Measurements from ENCODE around the gene MYO9B.

MYO9B gene

DNA sequence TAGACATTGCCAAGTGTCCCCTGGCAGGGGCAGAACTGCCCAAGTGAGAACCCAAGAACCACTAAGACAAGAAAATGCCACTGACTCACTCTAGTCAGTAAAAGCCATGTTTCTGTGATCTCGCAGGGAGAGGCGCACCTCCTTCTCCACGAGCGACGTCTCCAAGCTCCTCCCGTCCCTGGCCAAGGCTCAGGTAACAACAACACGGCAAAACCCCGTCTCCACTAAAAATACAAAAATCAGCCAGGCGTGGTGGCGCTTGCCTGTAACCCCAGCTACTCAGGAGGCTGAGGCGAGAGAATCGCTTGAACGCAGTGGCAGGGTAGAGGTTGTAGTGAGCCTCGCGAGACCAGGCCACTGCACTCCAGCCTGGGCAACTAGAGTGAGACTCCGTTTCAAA is 122.1 kb downstream of the MYO9B start:
- H3K4me3 ChIP-seq (ENCODE audit: low read length) = no peak overlapping the region
- TF ChIP-seq, protein P1, sequence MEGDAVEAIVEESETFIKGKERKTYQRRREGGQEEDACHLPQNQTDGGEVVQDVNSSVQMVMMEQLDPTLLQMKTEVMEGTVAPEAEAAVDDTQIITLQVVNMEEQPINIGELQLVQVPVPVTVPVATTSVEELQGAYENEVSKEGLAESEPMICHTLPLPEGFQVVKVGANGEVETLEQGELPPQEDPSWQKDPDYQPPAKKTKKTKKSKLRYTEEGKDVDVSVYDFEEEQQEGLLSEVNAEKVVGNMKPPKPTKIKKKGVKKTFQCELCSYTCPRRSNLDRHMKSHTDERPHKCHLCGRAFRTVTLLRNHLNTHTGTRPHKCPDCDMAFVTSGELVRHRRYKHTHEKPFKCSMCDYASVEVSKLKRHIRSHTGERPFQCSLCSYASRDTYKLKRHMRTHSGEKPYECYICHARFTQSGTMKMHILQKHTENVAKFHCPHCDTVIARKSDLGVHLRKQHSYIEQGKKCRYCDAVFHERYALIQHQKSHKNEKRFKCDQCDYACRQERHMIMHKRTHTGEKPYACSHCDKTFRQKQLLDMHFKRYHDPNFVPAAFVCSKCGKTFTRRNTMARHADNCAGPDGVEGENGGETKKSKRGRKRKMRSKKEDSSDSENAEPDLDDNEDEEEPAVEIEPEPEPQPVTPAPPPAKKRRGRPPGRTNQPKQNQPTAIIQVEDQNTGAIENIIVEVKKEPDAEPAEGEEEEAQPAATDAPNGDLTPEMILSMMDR (conservative IDR thresholded peaks at IDR 0.05; ENCODE audit: low read length) = no peak
- no peak for DNase-seq (ENCODE audit: low read depth)

DNA sequence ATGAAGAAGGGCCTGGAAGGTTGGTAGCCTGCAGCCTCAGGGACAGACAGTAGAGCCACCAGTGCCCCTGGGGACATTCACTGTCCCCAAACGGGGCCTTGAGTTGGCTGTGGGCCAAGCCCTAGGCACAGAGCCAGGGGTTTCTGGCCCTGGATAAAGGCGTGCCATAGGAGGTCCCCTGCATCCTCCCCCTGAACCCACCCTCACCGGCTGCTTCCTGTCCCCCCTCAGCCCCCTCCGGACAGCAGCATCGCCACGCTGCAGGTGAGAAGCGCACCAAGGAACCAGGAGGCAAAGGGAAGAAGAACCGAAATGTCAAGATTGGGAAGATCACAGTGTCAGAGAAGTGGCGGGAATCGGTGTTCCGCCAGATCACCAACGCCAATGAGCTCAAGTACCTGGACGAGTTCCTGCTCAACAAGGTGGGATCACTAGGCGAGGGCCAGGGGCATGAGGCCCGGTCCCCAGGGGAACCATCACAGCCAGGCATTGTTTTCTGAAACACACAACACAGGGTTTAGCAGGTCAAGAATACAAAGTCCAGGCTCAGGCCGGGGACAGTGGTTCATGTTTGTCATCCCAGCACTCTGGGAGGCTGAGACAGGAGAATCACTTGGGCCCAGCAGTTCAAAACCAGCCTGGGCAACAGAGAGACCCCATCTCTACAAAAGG is 125.0 kb downstream of the MYO9B start:
- H3K4me3 ChIP-seq (ENCODE audit: low read length) = no peak overlapping the region
- DNase-seq (ENCODE audit: low read depth) = no peak
- TF ChIP-seq, protein P1 (conservative IDR thresholded peaks at IDR 0.05; ENCODE audit: low read length) = no peak

DNA sequence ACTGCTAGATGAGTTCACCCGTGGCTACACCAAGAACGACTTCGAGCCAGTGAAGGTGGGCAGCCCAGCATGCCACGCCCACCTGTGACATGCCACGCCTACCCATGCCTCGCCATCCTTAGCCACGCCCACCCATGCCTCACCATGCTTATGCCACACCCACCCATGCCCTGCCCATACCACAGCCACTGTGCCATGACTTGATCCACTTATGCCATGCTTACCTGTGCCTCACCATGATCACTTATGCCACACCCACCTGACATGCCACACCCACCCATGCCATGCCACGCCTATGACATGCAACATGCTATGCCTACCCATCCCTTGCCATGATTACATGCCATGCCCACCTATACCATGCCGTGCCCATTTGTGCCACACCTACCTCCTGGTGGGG is 126.7 kb downstream of the MYO9B start:
- no peak for DNase-seq (ENCODE audit: low read depth)
- TF ChIP-seq, protein P1 (conservative IDR thresholded peaks at IDR 0.05; ENCODE audit: low read length) = no peak
- H3K4me3 ChIP-seq (ENCODE audit: low read length) = no peak overlapping the region

DNA sequence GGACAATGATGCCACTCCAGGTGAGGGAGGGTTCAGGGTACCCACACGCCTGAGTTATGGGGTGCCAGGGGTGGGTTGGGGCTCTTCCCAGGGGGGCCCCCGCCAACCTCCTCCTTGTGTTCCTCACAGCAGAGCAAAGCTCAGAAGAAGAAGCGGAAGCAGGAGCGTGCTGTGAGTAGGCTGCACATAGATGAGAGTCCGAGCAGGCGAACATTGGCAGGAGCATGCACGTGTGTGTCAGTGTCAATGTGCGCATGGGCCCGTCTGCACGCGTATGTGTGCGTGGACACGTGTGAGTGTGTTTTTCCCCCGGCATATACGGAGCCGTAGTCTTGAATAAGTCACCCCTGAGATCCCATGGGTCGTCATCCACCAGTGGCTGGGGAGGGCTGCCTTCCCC is 127.1 kb downstream of the MYO9B start:
- H3K4me3 ChIP-seq (ENCODE audit: low read length) = no peak overlapping the region
- DNase-seq (ENCODE audit: low read depth) = no peak
- TF ChIP-seq, protein P1 (conservative IDR thresholded peaks at IDR 0.05; ENCODE audit: low read length) = no peak

DNA sequence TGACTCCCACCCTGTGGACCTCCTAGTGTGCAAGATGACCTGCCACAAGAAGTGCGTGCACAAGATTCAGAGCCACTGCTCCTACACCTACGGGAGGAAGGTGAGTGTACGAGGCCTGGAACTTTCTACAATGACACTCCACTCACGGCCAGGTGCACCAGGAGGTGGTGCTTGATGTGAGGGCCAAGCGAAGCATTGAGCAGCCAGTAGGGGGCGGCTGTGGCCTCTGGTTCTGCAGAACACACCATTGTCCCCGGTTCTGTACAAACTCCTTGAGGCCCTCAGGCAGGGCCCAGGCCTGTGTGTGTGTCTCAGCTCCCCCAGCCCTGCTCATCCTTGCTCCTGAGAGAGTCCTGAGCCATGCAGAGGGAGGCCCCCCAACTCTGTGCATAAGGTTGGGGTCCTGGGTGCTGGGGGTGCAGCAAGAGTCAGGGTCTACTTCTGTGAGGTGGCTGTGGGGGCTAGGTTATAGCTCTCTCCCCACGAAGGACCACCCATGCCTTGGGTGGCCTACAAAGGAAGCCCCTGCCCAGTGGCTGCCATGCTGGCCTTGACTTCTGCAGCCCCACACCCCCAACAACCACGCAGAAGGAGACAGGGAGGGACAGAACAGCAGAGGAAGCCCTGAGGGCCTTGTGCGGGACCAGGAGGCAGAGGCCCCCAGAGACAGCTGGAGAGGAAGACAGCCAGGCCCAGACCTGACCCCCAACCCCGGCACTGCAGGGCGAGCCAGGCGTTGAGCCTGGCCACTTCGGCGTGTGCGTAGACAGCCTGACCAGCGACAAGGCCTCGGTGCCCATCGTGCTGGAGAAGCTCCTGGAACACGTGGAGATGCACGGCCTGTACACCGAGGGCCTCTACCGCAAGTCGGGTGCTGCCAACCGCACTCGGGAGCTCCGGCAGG is 129.9 kb downstream of the MYO9B start:
- peak; percentile 41 for DNase-seq (ENCODE audit: low read depth)
- TF ChIP-seq, protein P1 (conservative IDR thresholded peaks at IDR 0.05; ENCODE audit: low read length) = peak; percentile 59
- H3K4me3 ChIP-seq (ENCODE audit: low read length) = no peak overlapping the region

DNA sequence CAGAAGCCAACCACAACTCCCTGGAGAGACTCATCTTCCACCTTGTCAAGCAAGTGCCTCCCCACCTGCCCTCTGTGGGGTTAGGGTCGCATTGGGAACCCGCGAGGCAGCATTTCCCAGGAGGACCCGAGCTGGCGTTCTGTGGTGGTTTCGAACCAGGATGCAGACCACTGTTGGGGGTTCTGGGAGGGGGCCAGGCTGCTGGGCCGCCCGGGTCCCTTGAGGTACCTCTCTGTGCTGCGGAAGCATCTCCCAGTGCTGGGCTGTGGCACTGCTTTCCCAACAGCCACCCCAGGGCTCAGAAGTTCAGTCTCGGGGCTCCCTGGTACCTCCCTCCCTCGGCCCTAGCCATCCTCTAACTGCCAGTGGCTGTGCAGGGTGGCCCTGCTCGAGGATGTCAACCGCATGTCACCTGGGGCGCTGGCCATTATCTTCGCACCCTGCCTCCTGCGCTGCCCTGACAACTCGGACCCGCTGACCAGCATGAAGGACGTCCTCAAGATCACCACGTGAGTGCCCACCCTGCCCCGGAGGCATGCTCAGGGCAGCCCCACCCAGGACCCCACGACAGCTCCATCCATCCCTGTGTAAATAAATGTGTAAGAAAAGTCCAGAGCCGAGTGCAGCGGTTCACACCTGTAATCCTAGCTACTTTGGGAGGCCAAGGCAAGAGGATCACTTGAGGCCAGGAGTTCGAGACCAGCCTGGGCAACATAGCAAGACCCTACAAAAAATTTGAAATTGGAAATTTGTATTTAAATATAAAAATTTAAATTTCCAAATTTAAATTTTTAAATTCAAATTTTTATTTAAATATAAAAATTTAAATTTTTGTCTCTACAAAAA is 131.4 kb downstream of the MYO9B start:
- DNase-seq (ENCODE audit: low read depth) = no peak
- H3K4me3 ChIP-seq (ENCODE audit: low read length) = no peak overlapping the region
- TF ChIP-seq, protein P1 (conservative IDR thresholded peaks at IDR 0.05; ENCODE audit: low read length) = no peak

Measured in AG10803 (cell line).